T-helper 2 cell (primary cell): Measurements from ENCODE around the gene AUNIP.

Source experiments
- DNase-seq, 5 experiments: peaks; one replicate each; pipeline versions ENCODE4 v3.0.0 to v3.0.0-alpha.2; 2012 to 2022

AUNIP gene

DNA sequence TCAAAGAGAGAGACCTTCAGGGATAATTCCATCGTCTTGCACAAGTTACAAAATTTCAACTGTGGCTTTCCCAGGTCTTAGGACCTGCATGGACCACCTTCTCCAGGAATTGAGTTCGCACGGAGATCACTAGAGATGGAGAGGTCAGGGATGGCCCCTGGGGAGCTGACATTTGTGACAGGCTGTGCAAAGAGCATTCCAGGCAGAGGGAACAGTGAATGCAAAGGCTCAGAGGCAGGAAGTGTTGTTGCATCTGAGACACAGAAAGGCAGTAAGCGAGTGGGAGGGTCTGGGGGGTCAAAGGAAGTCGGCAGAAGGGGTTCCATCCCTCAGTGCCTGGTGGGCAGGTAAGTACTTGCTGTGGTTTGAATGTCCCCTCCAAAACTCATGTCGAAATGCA lies 68.8 kb downstream of the AUNIP start:
- no peak for DNase-seq

DNA sequence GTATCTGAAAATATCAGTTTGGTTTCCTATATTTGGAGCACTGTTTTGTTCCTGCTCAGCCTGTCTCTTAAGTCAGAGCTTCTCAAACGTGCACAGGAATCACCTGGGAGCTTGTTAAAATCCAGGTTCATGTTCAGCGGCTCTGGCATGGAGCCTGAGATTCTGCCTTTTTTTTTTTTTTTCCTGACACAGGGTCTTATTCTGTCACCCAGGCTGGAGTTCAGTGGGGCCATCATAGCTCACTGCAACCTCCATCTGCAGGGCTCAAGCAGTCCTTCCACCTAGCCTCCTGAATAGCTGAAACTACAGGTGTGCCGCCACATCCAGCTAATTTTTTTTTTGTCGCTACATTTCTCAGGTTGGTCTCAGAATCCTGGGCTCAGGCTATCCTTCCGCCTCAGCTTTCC lies 71.5 kb downstream of the AUNIP start:
- no peak for DNase-seq

DNA sequence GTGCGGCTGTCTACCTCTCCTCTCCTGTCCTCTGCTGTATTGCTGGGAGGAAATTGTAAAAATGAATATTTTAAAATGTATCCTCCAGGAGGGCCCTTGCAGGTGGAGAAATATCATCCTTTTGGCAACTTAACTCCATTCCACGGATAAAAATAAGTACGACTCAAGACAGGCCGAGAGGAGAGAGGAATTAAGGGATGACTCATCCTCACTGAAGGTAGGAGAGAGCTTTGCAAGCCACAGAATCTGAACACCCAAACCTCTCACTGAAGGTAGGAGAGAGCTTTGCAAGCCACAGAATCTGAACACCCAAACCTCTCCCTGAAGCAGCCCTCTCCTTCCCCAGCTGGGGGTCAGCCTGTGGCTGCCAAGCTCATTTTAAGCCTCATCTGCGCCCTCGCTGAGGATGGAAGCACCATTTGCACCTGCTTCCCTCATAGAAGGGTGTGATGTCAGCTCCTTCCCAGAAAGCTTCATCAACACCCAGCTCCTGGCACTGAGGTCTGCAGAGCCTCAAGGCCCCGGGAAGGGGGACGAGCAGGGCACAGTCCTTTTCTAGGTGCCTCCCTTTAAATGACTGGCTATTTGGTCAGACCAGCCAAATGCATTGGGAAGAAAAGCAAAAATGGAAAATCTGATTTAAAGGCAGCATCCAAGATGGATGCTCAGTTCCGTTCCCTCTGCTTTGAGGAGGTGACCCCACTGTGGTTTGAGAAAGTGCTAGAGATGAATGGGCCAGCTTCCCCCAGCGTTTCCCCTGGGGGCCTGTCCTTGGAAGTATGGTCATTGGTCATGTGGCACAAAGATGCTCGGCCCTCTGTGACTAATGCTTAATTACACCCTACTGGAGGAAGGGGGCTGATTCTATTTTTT lies 72.1 kb downstream of the AUNIP start:
- DNase-seq = no peak

DNA sequence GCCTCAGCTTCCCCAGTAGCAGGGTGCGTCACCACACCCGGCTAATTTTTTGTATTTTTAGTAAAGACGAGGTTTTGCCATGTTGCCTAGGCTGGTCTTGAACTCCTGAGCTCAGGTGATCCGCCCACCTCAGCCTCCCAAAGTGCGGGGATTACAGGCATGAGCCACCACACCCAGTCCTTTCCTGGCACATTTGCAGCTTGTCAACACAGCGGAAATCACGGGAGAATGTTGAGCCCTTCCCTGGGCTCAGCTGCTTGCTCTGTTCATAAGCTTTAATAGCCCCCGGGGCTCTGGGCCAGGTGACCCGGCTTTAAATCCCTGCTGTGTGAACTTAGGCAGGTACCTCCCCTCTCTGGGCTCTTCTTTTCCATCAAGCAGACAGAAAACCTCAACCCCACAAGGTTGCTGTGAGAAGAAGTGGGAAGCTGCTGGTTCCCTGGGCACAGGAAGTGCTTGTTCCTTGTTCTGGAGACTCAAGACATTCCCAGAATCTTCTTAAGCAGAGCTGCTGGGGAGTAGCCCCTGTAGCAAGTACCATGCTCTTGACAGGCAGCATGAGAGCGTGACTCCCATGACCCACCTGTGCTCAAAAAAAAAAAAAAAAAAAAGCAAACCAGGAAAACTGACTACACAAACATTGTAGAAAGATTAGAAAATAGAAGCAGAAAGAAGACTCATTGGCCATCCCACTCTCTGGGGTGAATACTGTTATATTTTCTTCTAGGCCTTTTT lies 73.8 kb downstream of the AUNIP start:
- no peak for DNase-seq

DNA sequence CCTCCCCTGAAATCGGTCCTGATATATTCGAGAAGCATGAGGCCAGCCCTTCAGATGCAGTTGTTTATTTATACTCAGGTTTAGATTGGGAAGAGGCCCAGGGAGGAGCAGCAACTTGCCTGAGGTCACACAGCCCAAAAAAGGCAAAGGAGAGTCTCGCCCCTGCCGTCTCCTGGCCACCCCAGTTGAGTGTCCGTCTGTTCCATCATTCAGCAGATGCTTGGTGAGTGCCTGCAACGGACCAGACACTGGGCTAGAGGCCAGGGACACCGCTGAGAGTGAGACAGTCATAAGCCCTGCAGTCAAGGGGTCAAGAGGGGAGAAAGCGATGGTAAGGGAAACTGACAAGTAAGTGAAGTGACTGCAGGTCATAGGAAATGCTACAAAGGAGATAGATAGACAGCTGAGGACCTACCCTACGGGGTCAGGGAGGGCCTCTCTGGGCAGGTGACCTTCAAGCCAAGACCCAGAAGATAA lies 74.6 kb downstream of the AUNIP start:
- DNase-seq = no peak
